GM21423 (cell line): ENCODE results near the gene RIN3.

Source experiments
- ATAC-seq: cut with Tn5 transposase; IDR thresholded peaks from one replicate; pipeline ENCODE4 v1.9.1; 2021; ENCODE audit warnings: mild to moderate bottlenecking, moderate library complexity; ENCODE audit not compliant: unreplicated experiment

Gene RIN3, protein sequence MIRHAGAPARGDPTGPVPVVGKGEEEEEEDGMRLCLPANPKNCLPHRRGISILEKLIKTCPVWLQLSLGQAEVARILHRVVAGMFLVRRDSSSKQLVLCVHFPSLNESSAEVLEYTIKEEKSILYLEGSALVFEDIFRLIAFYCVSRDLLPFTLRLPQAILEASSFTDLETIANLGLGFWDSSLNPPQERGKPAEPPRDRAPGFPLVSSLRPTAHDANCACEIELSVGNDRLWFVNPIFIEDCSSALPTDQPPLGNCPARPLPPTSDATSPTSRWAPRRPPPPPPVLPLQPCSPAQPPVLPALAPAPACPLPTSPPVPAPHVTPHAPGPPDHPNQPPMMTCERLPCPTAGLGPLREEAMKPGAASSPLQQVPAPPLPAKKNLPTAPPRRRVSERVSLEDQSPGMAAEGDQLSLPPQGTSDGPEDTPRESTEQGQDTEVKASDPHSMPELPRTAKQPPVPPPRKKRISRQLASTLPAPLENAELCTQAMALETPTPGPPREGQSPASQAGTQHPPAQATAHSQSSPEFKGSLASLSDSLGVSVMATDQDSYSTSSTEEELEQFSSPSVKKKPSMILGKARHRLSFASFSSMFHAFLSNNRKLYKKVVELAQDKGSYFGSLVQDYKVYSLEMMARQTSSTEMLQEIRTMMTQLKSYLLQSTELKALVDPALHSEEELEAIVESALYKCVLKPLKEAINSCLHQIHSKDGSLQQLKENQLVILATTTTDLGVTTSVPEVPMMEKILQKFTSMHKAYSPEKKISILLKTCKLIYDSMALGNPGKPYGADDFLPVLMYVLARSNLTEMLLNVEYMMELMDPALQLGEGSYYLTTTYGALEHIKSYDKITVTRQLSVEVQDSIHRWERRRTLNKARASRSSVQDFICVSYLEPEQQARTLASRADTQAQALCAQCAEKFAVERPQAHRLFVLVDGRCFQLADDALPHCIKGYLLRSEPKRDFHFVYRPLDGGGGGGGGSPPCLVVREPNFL

DNA sequence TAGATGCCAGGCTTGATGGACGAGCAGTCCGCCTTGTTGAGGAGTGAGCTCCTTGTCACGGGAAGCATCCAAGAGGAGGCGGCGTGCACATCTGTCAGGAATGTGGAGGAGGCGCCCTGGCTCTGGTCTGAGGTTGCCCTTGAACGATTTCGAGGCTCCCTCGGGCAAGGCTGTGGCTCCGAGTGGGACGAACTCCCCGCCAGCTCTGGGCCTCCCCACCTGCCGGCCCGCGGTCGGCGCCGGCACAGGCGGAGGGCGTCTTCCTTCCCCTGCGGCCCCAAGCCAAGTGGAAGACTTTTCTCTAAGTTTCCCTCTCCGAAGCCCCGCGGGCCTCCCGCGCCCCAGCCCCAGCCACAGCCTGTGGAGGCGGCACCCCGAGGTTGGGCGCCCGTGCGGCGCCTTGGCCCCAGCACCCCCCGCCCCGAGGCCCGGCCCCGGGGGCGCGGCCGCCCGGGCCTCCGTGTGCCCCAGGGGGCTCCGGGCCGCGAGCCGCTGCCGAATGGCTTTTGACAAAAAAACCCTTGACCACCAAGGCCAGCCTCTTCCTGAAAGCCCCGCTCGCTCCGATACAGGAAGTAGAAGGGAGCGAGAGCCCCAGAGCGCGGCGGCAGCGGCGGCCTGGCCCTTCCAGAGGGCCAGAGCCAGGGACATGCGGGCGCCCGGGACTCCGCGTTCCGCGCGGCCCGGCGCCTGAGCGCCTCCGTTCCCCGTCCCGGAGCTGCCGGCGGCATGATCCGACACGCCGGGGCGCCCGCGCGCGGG lies at the start of gene RIN3:
Gene RIN3, plus strand, starts transcription at position 578 of the 762 bp plus-strand sequence. Its CDS starts 152 bp downstream, at position 730.
- ATAC-seq: peak; percentile 52

DNA sequence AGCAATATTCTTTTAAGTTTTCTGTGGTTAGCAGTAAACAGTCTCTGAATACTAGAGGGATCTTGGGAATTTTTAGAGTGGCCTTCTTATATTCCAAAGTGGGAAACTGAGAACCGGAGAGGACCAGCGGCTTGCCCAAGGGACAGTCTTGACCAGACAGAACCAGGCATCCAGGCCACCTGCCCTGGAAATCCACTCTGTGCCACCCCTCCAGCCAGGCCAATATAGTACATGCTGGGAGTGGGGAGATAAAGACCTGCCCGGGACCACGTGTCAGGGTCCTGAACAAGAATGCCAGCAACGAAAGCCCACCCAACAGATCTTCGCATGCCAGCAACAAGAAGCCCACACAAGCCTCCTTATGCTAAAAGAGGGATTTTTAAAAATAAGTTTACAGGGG lies 49.4 kb upstream of the RIN3 start:
- no peak for ATAC-seq

DNA sequence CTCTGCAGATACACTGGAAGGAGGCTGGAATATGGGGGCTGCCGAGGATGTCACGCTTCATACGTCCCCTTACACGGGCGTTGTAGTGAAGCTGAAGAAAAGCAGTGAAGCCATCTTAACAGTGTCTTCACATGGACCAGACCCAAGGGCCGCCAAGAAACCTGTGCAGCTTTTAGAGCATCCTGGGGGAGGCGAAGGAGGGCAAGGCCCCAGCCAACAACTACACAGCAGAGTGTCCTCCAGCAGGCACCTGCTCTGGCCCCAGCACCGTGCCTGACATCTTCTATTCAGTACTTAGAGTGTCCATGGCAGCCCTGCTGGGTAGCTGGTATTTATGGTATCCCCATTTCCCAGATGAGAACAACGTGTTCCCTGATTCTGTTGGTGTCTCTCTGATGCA lies 48.9 kb upstream of the RIN3 start:
- ATAC-seq: no peak

DNA sequence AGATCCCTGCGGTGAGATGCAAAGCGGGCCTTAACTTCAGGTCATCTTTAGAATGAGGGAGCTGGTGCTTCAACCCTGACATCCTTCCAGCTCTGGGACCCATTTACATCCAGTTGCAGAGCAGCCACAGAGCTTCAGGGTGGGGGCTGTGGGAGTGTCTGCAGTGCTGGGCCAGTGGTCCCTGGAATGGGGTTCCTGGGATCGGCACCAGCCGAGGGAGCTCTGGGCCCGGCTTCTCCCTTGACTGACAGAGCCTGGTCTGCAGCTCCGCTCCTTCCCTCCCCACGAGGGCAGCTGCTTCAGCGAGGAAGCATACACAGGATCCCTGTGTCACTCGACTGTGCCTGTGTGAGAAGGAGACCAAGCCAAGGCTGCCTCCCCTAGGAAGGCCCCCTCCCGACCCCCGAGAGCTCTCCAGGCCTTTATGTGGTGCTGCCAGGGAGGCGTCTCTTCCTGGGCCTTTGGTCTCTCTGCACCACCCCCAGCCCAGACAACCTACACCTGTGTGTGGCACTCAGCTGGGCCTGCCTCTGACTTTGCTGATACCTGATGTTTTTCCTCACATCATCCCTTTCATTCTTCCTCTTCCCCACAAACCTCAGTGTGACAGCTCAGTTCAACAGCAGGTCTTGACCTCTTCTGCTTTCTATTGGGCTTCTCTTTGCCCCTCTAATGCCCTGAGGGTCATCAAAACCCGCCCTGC lies 48.1 kb upstream of the RIN3 start:
- ATAC-seq: no peak

DNA sequence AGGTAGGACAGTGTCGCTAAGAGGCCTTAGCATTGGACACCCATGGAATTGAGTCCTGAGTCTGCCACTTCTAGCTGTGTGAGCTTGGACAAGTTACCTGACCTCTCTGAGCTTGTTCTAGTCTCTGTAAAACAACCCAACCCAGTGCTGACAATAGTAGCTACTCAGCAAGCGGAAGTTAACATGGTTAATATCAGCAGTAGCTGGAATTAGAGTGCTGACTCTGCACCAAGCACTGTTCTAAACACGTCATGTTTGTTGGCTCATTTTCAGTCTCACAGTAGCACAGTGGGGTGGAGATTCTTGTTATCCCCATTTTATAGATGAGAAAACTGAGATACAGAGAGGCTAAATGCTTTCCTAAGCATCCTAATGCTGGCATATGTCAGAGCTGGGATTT lies 47.5 kb upstream of the RIN3 start:
- no peak for ATAC-seq

DNA sequence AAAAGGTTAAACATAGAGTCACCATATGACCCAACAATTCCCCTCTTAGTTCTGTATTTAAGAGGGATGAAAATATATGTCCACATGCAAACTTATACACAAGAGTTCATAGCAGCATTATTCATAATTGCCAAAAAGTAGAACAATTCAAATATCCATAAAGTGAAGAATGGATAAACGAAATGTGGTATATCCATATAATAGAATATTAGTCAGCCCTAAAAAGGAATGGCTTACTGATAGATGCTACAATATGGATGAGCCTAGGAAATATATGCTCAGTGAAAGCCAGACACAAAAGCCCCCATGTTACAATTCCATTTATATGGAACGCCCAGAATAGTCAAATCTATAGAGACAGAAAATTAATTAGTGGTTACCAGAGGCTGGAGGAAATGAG lies 44.1 kb upstream of the RIN3 start:
- no peak for ATAC-seq

DNA sequence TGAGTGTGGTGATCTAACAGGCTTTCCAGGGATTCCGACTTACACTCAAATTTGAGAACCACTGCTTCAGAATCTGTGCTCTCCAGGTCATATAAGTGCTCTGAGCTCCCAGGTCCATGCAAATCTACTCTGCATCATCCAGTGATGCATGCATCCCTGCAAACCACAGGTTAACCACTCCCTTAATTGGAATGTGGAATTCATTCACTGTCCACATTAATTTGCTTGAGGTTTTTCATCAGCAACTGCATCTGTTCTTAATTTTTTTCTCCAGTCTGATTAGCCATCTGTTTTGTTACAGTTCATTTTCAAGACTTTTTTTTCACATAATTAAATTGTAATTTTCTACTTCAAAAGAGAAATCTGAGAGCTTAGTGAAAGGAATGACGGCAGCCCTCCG lies 43.4 kb upstream of the RIN3 start:
- no peak for ATAC-seq

DNA sequence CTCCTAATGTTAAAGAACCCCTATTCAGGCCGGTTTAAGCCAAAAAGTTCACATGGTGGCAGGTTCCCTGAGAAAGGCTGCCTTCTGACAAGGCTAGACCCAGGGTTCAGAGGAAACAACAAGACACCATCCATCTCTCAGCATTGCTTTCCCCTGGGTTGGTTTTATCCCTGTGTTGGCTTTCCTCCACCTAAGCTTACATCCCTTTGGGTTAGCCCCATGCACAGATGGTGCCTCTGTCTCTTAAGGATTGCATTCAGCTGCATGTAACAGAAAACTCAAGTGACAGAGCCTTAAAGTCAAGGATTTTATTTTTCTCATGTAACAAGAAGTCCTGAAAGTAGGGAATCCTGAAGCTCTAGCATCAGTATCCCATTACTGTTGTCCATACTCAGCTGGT lies 42.8 kb upstream of the RIN3 start:
- no peak for ATAC-seq

DNA sequence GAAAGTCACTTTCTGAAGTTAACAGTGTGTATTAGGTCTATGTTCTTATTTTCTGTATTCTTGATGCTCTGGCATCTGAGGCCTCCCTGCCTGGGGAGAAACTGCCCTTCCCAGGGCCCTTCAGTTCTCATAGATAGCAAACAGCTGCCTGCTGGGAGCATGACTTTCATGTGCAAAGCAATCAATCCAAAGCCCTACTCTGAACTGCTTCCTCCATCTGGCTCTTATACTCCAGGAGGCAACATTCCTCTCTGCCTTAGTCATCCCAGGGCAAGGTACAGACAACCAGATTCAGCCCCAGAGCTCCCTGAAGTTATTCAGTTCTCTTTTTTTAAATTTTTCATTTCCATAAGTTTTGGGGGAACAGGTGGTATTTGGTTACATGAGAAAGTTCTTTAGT lies 41.7 kb upstream of the RIN3 start:
- ATAC-seq: no peak

DNA sequence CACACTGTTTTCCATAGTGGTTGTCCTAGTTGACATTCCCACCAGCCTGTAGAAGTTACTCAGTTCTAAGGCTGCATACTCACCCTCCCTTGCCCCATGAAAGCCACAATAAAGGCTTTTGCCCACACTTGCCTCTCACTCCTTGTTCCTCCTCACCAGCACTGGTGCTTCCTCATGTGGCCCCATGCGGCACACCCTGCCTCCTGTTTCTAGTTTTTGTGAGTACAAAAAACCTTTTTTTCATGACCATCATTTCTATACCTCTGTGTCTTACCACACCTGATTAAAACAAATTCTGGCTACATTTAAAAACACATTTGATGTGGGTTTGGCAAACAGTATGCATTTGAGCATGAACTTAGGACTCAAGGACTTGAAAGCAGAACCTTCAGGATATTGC lies 40.7 kb upstream of the RIN3 start:
- ATAC-seq: no peak

DNA sequence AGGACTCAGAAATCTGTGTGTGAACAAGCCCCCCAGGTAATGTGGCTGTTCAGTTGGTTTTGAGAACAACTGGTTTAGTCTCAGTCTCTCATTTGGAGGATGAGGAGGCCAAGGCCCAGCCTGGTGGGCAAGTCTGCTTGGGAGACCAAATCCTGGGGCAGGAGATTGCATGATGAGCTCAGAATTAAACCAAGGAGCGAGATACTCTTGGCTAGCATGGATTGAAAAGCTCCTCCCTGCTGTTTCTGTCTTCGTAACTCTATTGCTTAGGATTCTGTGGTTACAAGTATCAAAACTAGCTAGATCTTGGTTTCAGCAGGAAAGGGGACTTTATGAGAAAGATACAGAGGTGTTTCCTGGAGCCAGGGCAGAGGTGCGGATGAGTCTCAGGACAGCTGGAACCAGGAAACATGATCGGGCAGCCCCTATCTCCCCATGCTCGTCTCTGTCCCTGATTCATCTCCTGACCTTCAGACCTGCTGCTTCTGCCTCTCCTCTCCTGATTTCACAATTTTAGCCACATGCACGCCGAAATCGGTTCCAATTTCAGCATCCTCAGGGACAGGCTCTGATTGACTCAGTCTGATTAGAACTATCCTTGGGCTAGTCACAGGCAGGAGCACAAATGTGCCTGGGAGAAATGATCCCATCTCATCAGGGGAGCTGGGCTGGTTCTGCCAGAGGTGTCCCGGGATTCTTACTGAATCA lies 40.2 kb upstream of the RIN3 start:
- no peak for ATAC-seq

DNA sequence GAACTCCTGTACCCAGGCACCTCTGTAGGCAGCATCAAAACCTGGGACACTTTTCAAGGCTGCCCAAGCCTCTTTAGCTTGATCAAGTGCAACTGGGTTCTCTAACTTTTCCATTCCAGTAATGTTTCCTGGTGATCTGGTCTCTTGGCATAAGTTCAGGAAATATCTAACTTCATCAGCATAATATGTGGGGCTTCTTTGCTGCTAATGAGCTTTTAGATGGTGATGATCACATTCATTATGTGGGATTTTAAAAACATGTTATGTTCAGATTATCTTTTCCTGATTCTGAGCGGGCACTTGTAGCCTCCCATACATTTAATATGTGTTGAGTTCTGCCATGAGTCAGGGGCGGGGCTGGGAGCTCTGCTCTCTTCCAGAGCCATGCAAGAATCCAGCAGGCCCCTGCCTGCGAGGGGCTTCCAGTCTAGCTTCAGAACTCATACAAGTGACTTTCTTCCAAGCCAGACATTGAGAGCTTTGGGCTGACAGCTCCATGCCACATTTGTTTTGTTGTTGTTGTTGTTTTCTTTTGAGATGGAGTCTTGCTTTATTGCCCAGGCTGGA lies 39.5 kb upstream of the RIN3 start:
- ATAC-seq: no peak

DNA sequence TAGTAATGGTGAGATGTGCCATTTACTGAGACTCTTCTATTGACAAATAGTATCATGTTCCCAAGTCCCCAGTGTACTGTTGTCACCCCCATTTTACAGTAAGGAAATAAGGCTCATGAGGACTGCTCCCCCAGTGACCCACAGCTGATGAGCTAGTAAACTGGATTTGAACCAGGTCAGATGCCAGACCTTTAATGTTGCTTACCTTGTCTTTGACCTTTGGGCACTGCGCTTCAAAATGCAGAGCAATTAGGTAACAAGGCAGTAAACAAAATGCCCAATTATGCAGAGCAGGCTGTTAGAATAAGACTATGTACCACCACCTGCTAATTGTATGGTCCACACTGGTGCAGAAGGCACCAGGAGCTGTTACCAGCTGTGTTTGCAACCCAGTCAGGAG lies 38.5 kb upstream of the RIN3 start:
- no peak for ATAC-seq

DNA sequence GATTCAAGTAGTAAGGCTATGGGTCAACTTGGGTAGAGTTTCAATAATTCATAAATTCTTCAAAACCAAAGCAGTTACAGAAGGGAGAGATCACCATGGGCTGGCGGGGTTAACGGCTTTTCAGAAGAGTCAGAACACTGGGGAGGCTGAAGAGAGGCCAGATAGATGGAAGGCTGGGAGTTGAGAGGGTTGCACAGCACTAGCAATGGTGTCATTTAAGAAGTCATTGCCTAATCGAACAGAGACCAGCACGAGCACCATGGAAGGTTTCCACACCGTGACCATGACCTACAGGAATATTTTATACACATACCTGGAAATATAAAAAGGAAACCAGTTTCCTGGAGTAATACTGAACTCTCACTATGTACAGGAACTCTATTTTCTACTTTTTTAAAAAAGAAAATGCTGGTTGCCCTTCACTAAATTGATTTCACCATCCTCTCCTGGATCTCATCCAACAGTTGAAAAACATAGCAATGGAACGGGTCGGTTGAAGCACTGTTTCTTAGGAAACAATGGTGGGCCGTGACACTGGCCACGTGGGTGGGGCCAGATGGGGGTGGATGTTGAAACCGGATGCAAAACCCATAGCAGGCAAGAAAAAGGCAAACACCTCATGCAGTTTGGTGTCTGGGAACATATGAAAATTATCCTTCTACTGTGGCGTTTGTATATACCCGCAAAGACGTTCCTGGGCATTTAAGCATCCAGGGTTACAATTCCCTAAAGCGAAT lies 38.0 kb upstream of the RIN3 start:
- no peak for ATAC-seq

DNA sequence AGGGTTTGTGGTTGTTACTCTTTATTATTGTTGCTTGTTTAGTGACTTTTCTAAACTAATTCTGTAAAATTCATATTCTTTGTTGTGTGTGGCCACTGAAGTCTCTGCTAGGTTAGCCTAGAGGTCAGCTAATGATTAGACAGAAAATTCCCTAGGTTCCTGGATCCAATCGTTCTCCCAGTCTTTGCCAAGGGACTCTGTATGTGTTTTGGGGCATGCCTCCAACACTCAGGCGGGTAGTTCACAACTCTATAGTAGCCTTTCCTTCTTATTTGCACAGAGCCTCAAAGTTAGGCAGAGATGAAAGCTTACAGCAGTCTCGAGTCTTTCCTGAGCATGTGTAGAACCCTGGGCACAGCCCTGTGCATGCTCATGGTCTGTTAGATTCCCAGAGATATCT lies 32.7 kb upstream of the RIN3 start:
- ATAC-seq: no peak

DNA sequence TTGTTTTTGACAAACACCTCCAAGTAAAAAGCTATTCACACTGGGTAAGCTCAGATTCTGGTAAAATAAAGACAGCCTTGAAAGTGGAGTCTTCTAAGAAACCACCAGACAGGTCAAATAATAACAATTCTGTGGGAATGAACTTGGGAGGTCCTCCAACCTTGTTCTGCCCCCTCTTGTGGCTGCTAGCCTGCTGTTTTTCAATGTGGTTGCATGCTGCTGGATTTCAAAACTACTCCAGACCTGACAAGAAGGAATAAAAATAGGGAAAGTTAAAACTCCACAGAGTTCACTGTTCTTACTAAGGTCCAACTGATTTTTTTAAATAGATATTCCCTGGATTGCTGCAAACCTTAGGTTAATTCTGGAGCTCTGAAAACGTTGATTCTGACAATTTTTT lies 32.2 kb upstream of the RIN3 start:
- no peak for ATAC-seq

DNA sequence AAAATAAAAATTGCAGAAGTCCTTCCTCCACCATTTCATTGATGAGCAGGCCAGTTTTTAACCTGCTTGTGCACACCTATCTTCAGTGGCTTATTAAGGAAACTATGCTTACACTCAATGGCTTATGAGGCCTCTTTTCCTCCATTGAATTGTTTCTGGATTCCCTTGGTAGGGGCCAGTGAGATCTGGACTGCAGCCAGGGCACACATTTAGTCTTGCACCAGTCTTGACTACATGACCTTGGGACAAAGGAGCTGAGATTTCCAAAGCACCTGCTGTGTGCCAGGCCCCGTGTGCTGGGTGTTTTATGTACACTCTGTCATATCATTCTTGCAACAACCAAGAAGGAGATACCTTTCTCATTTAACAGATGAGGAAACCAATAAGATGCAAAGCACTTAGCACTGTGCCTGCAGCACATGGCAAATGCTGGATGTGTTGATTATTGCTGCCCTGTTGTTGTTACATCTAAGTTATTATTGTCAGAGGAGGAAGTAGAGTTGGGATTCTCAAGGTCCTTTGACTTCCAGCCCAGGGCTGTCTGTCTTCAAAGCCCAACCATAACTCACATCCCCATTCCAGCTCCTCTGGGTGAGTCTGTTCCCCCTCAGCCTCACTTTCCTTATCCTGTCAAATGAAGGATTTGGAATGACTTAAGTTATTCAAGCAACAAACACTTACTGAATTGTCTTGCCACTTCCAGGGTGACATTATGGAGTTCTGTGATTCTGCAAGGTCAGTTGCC lies 31.6 kb upstream of the RIN3 start:
- no peak for ATAC-seq

DNA sequence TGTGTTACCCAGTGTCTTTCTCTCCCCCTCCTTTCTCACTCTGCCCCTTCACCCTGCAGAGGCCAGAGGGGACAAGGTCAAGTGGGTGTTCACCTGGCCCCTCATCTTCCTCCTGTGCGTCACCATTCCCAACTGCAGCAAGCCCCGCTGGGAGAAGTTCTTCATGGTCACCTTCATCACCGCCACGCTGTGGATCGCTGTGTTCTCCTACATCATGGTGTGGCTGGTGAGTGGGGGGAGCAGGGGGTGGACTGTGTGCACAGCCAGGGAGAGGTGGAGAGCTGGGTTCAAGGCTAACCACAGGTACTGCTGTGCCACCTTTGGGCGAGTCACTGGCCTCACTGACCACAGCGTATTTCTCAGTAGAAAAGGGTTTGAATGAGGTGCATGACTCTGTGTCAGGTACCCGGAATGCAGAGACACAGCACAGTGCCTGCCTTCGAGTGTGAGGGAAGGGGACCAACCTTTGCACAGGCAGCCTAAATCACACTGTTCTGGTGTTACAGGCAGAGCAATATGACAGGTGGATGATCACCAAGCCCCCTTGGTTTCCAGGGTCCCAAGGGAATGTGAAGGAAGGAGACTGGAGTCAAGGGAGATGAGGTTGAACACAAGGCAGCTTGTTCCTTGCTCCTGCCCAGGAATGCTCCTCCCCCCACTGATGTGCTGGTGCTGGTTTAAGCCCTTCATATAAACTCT lies 30.8 kb upstream of the RIN3 start:
- ATAC-seq: no peak
